ENCODE data around the gene CYFIP1. TPM values are rescaled to one million over a fixed set of nuclear protein-coding genes. Genes with fewer than 3 reads are reported as not detected.

CYFIP1 gene
- total RNA-seq, 3 donors from 2014 or later (not counting 1 experiment from before 2014, with no cell fraction given) = 6.4 to 9.2 (median 8.8) TPM

GRCh38 chr15:22902046-22902445, 78.1 kb downstream of the CYFIP1 start:
- no peaks in the 10 kb centered on the region for H3K27me3 Mint-ChIP-seq (ENCODE audit: low read depth in 2 of 2)
- no peak overlapping the region for H3K4me3 Mint-ChIP-seq
- no peaks in the 10 kb centered on the region for H3K36me3 Mint-ChIP-seq
- no peak overlapping the region for H3K4me3 ChIP-seq (ENCODE audit: low read length)
- no peaks in the 10 kb centered on the region for H3K9me3 Mint-ChIP-seq
- no peaks in the 10 kb centered on the region for H3K27me3 ChIP-seq (ENCODE audit: control insufficient read depth, insufficient read depth, low read length)
- TF ChIP-seq, protein P1, sequence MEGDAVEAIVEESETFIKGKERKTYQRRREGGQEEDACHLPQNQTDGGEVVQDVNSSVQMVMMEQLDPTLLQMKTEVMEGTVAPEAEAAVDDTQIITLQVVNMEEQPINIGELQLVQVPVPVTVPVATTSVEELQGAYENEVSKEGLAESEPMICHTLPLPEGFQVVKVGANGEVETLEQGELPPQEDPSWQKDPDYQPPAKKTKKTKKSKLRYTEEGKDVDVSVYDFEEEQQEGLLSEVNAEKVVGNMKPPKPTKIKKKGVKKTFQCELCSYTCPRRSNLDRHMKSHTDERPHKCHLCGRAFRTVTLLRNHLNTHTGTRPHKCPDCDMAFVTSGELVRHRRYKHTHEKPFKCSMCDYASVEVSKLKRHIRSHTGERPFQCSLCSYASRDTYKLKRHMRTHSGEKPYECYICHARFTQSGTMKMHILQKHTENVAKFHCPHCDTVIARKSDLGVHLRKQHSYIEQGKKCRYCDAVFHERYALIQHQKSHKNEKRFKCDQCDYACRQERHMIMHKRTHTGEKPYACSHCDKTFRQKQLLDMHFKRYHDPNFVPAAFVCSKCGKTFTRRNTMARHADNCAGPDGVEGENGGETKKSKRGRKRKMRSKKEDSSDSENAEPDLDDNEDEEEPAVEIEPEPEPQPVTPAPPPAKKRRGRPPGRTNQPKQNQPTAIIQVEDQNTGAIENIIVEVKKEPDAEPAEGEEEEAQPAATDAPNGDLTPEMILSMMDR (IDR thresholded peaks at IDR 0.05) = no peak
- H3K27ac ChIP-seq (ENCODE audit: low read length) = no peak overlapping the region
- no peaks in the 10 kb centered on the region for H3K9me3 ChIP-seq (ENCODE audit: control insufficient read depth, insufficient read depth, low read length)
- no peak for DNase-seq
- 90% methylated on average over 9 of the region's 11 CpGs for WGBS (ENCODE audit: insufficient coverage)
- H3K36me3 ChIP-seq (ENCODE audit: control insufficient read depth, insufficient read depth, low read length) = no peaks in the 10 kb centered on the region
- no peaks in the 10 kb centered on the region for H3K4me1 Mint-ChIP-seq
- H3K27ac Mint-ChIP-seq = no peak overlapping the region
- no peak for ATAC-seq
- intact Hi-C loops (cut with micrococcal nuclease) = no loop called here
- no peaks in the 10 kb centered on the region for H3K4me1 ChIP-seq (ENCODE audit: control insufficient read depth, insufficient read depth, low read length)

DNA sequence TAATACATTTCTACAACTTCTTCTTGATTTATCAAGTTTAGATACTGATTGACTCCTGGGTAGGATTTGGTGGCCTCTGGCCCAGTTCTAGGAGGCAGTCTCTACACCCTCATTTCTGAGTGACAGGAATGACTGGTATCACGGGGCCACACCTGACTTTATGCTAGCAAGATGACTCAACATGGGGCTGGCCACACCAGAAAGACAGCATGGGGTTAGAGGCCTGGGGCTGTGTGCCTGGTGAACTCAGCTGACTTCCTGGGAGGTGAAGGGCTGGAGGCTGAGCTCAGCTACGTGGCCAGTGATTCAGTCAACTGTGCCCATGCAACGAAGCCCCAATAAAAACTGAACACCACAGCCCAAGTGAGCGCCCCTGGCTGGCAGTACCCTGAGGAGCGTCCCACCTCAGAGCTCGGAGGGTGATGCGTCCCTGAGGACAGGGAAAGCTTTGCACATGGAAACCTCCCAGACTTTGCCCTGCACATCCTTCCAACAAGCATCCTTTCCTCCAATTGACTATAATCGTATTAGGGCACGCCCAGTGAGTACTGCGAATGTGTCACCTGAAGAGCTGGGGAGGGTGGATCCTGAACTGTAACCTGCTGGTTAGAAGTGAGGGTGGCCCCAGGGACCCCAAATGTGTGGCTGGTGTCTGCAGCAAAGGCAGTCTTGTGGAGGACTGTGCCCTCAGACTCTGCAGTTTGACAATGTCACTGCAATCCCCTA, 84.5 kb downstream of the CYFIP1 start:
- Mint-ChIP-seq H3K4me3 (no peak overlapping the region), H3K9me3 (no peaks in the 10 kb centered on the region), H3K4me1 (no peaks in the 10 kb centered on the region), H3K36me3 (no peaks in the 10 kb centered on the region), H3K27me3 (ENCODE audit: low read depth in 2 of 2) (no peaks in the 10 kb centered on the region), H3K27ac (no peak overlapping the region)
- TF ChIP-seq, protein P1 (IDR thresholded peaks at IDR 0.05) = no peak
- intact Hi-C loops (cut with micrococcal nuclease) = no loop called here
- H3K27me3 ChIP-seq (ENCODE audit: control insufficient read depth, insufficient read depth, low read length) = no peaks in the 10 kb centered on the region
- no peaks in the 10 kb centered on the region for H3K9me3 ChIP-seq (ENCODE audit: control insufficient read depth, insufficient read depth, low read length)
- H3K4me3 ChIP-seq (ENCODE audit: low read length) = no peak overlapping the region
- ATAC-seq (peak in 1 of 3 donors; percentile 28), DNase-seq (no peak)
- WGBS (ENCODE audit: insufficient coverage) = 87% methylated on average over 10 of the region's 10 CpGs
- H3K36me3 ChIP-seq (ENCODE audit: control insufficient read depth, insufficient read depth, low read length) = no peaks in the 10 kb centered on the region
- H3K27ac ChIP-seq (ENCODE audit: low read length) = no peak overlapping the region
- H3K4me1 ChIP-seq (ENCODE audit: control insufficient read depth, insufficient read depth, low read length) = no peaks in the 10 kb centered on the region

GRCh38 chr15:22893881-22894280, 86.3 kb downstream of the CYFIP1 start:
- no peaks in the 10 kb centered on the region for H3K9me3 ChIP-seq (ENCODE audit: control insufficient read depth, insufficient read depth, low read length)
- intact Hi-C loops (cut with micrococcal nuclease) = no loop called here
- H3K4me1 Mint-ChIP-seq = no peaks in the 10 kb centered on the region
- WGBS (ENCODE audit: insufficient coverage) = 96% methylated on average over 12 of the region's 13 CpGs
- H3K27me3 Mint-ChIP-seq (ENCODE audit: low read depth in 2 of 2) = no peaks in the 10 kb centered on the region
- H3K4me3 Mint-ChIP-seq = no peak overlapping the region
- H3K4me1 ChIP-seq (ENCODE audit: control insufficient read depth, insufficient read depth, low read length) = no peaks in the 10 kb centered on the region
- no peak overlapping the region for H3K4me3 ChIP-seq (ENCODE audit: low read length)
- no peaks in the 10 kb centered on the region for H3K27me3 ChIP-seq (ENCODE audit: control insufficient read depth, insufficient read depth, low read length)
- no peaks in the 10 kb centered on the region for H3K9me3 Mint-ChIP-seq
- no peaks in the 10 kb centered on the region for H3K36me3 ChIP-seq (ENCODE audit: control insufficient read depth, insufficient read depth, low read length)
- ATAC-seq = no peak
- no peak for DNase-seq
- H3K27ac ChIP-seq (ENCODE audit: low read length) = no peak overlapping the region
- H3K36me3 Mint-ChIP-seq = no peaks in the 10 kb centered on the region
- H3K27ac Mint-ChIP-seq = no peak overlapping the region
- TF ChIP-seq, protein P1 (IDR thresholded peaks at IDR 0.05) = no peak

GRCh38 chr15:22893081-22893480, 87.1 kb downstream of the CYFIP1 start:
- Histone ChIP-seq H3K27ac (ENCODE audit: low read length) (no peak overlapping the region), H3K9me3 (ENCODE audit: control insufficient read depth, insufficient read depth, low read length) (no peaks in the 10 kb centered on the region), H3K27me3 (ENCODE audit: control insufficient read depth, insufficient read depth, low read length) (no peaks in the 10 kb centered on the region), H3K4me3 (ENCODE audit: low read length) (no peak overlapping the region), H3K4me1 (ENCODE audit: control insufficient read depth, insufficient read depth, low read length) (no peaks in the 10 kb centered on the region), H3K36me3 (ENCODE audit: control insufficient read depth, insufficient read depth, low read length) (no peaks in the 10 kb centered on the region)
- no peaks in the 10 kb centered on the region for H3K27me3 Mint-ChIP-seq (ENCODE audit: low read depth in 2 of 2)
- WGBS (ENCODE audit: insufficient coverage) = 95% methylated on average over 16 of the region's 17 CpGs
- H3K4me1 Mint-ChIP-seq = no peaks in the 10 kb centered on the region
- TF ChIP-seq, protein P1 (IDR thresholded peaks at IDR 0.05) = no peak
- H3K27ac Mint-ChIP-seq = no peak overlapping the region
- H3K36me3 Mint-ChIP-seq = no peaks in the 10 kb centered on the region
- intact Hi-C loops (cut with micrococcal nuclease) = no loop called here
- ATAC-seq (no peak), DNase-seq (no peak)
- no peaks in the 10 kb centered on the region for H3K9me3 Mint-ChIP-seq
- H3K4me3 Mint-ChIP-seq = no peak overlapping the region

Measured in natural killer cell (primary cell).